ENCODE data around the gene OR5T1. TPM values are rescaled to one million over a fixed set of nuclear protein-coding genes. Genes with fewer than 3 reads are reported as not detected.

The OR5T1 gene
- not detected for total RNA-seq

DNA sequence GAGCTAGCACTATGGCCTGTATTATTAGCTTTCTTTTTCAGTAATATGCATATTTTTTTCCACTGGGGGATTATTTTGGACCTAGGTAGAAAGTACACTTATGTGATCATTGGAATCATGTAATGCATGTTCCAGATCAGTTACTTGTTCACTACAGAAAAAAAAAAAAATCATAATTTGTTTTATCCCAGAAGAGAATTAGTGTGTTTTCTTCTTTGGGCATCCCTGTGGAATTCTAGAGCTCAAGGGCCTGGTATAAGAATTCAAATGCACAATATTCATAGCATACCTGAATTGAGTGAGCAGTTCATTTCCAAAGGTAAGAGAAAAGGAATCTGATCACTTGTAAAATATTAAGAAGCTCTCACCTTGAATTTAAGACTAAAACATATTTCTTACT, at the start of gene OR5T1:
Gene OR5T1 (plus strand): TSS at position 301 of the 400 bp plus-strand sequence. CDS start 1,485 bp downstream, outside the sequence.
- Histone ChIP-seq H3K27ac (no peak within 1 kb of the TSS), H3K9me3 (no peaks in the 10 kb centered on the region), H3K27me3 (no peaks in the 10 kb centered on the region), H3K36me3 (no peaks in the 10 kb centered on the region), H3K4me1 (no peaks in the 10 kb centered on the region), H3K4me3 (no peak within 1 kb of the TSS)
- TF ChIP-seq POLR2AphosphoS5 (IDR thresholded peaks at IDR 0.05; ENCODE audit: insufficient read depth in 1 of 2, low read depth in 1 of 2) (no peak), POLR2A (IDR thresholded peaks at IDR 0.05) (no peak)
- TF ChIP-seq, protein P1, sequence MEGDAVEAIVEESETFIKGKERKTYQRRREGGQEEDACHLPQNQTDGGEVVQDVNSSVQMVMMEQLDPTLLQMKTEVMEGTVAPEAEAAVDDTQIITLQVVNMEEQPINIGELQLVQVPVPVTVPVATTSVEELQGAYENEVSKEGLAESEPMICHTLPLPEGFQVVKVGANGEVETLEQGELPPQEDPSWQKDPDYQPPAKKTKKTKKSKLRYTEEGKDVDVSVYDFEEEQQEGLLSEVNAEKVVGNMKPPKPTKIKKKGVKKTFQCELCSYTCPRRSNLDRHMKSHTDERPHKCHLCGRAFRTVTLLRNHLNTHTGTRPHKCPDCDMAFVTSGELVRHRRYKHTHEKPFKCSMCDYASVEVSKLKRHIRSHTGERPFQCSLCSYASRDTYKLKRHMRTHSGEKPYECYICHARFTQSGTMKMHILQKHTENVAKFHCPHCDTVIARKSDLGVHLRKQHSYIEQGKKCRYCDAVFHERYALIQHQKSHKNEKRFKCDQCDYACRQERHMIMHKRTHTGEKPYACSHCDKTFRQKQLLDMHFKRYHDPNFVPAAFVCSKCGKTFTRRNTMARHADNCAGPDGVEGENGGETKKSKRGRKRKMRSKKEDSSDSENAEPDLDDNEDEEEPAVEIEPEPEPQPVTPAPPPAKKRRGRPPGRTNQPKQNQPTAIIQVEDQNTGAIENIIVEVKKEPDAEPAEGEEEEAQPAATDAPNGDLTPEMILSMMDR (IDR thresholded peaks at IDR 0.05) = no peak
- intact Hi-C loops (cut with DNase I) = no loop called here
- no peak for DNase-seq (ENCODE audit: extremely low spot score in 2 of 2)

- TF ChIP-seq POLR2AphosphoS5 (IDR thresholded peaks at IDR 0.05; ENCODE audit: insufficient read depth in 1 of 2, low read depth in 1 of 2) (no peak), POLR2A (IDR thresholded peaks at IDR 0.05) (no peak)
- TF ChIP-seq, protein P1 (IDR thresholded peaks at IDR 0.05) = no peak
- H3K4me3 ChIP-seq = no peak within 1 kb of the TSS
- H3K36me3 ChIP-seq = no peaks in the 10 kb centered on the region
- H3K9me3 ChIP-seq = no peaks in the 10 kb centered on the region
- no peak for DNase-seq (ENCODE audit: extremely low spot score in 2 of 2)
- intact Hi-C loops (cut with DNase I) = no loop called here
- no peak within 1 kb of the TSS for H3K27ac ChIP-seq
- no peaks in the 10 kb centered on the region for H3K4me1 ChIP-seq
- H3K27me3 ChIP-seq = no peaks in the 10 kb centered on the region
Measured at GRCh38 chr11:56234155-56234554, 39.8 kb upstream of the OR5T1 start, which contains the start of gene OR5T2. OR5T2 (minus strand) TSS chr11:56234255; CDS start chr11:56233062, 1,193 bp downstream.

GRCh38 chr11:56251954-56252353, 22.0 kb upstream of the OR5T1 start, which contains the start of gene OR5T3:
OR5T3 (plus strand) TSS chr11:56252254; CDS start chr11:56252254, 0 bp downstream.
- no peaks in the 10 kb centered on the region for H3K36me3 ChIP-seq
- intact Hi-C loops (cut with DNase I) = no loop called here
- no peak for DNase-seq (ENCODE audit: extremely low spot score in 2 of 2)
- H3K27me3 ChIP-seq = no peaks in the 10 kb centered on the region
- no peaks in the 10 kb centered on the region for H3K4me1 ChIP-seq
- no peak within 1 kb of the TSS for H3K4me3 ChIP-seq
- no peaks in the 10 kb centered on the region for H3K9me3 ChIP-seq
- no peak for TF ChIP-seq POLR2A (IDR thresholded peaks at IDR 0.05)
- TF ChIP-seq POLR2AphosphoS5 (IDR thresholded peaks at IDR 0.05; ENCODE audit: insufficient read depth in 1 of 2, low read depth in 1 of 2) = no peak
- TF ChIP-seq, protein P1 (IDR thresholded peaks at IDR 0.05) = no peak
- no peak within 1 kb of the TSS for H3K27ac ChIP-seq

- Histone ChIP-seq H3K9me3 (no peaks in the 10 kb centered on the region), H3K27ac (no peak overlapping the region), H3K27me3 (no peaks in the 10 kb centered on the region), H3K4me1 (no peaks in the 10 kb centered on the region), H3K36me3 (no peaks in the 10 kb centered on the region), H3K4me3 (no peak overlapping the region)
- no peak for DNase-seq (ENCODE audit: extremely low spot score in 2 of 2)
- no peak for TF ChIP-seq POLR2A (IDR thresholded peaks at IDR 0.05)
- TF ChIP-seq, protein P1 (IDR thresholded peaks at IDR 0.05) = no peak
- no peak for TF ChIP-seq POLR2AphosphoS5 (IDR thresholded peaks at IDR 0.05; ENCODE audit: insufficient read depth in 1 of 2, low read depth in 1 of 2)
- intact Hi-C loops (cut with DNase I) = no loop called here
Measured at GRCh38 chr11:56271092-56271491, 2.9 kb upstream of the OR5T1 start.

DNA sequence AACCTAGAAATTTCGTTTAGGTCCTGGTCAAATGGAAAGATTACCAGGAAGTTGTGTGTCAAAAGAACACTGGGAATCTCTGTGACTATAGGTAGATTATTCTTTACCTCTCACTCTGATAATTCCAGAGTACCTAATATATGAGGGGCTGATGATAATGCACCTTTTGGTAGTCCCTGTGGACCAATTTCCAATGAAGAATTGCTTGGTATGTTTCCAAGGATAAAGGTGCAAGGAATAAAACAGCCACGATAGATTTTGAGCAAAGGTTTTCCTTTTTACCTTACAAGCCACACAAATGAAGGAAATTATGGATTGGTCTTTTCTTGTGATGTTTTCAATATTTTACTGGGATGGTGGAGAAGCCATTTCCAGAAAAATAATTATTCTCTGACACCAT, 18.2 kb downstream of the OR5T1 start, which contains the start of gene OR8H1:
Gene OR8H1 (minus strand): TSS at position 101 of the 400 bp plus-strand sequence. CDS start 1,192 bp downstream, outside the sequence.
- no peak for DNase-seq (ENCODE audit: extremely low spot score in 2 of 2)
- no peaks in the 10 kb centered on the region for H3K36me3 ChIP-seq
- intact Hi-C loops (cut with DNase I) = no loop called here
- H3K27ac ChIP-seq = no peak within 1 kb of the TSS
- no peak within 1 kb of the TSS for H3K4me3 ChIP-seq
- TF ChIP-seq POLR2AphosphoS5 (IDR thresholded peaks at IDR 0.05; ENCODE audit: insufficient read depth in 1 of 2, low read depth in 1 of 2) = no peak
- TF ChIP-seq, protein P1 (IDR thresholded peaks at IDR 0.05) = no peak
- no peak for TF ChIP-seq POLR2A (IDR thresholded peaks at IDR 0.05)
- no peaks in the 10 kb centered on the region for H3K27me3 ChIP-seq
- no peaks in the 10 kb centered on the region for H3K9me3 ChIP-seq
- no peaks in the 10 kb centered on the region for H3K4me1 ChIP-seq

Data from vagina (tissue), 2 donors.